Progenitor cell of endocrine pancreas (in vitro differentiated cells): ENCODE results near the gene IYD. TPM values are rescaled to one million over a fixed set of nuclear protein-coding genes. Genes with fewer than 3 reads are reported as not detected.

Experiments used
- DNase-seq: peaks from one replicate; pipeline ENCODE4 v3.0.0; 2021; ENCODE audit warnings: low spot score; ENCODE audit not compliant: unreplicated experiment
- H3K27ac Mint-ChIP-seq: 2 replicates; pipeline ENCODE4 v1.8.0; 2021; ENCODE audit warnings: mild to moderate bottlenecking, moderate library complexity, mixed read lengths
- H3K27me3 Mint-ChIP-seq: 2 replicates; pipeline ENCODE4 v1.8.0; 2021; ENCODE audit warnings: mixed read lengths
- H3K36me3 Mint-ChIP-seq: 2 replicates; pipeline ENCODE4 v1.8.0; 2022; ENCODE audit warnings: mixed read lengths; ENCODE audit not compliant: insufficient read depth
- H3K4me1 Mint-ChIP-seq: 2 replicates; pipeline ENCODE4 v1.8.0; 2021; ENCODE audit warnings: low read depth, mixed read lengths
- H3K4me3 Mint-ChIP-seq: 2 replicates; pipeline ENCODE4 v1.8.0; 2021; ENCODE audit warnings: low read depth, mild to moderate bottlenecking, moderate library complexity, mixed read lengths
- H3K9me3 Mint-ChIP-seq: 2 replicates; pipeline ENCODE4 v1.8.0; 2021; ENCODE audit warnings: low read depth, mixed read lengths
- CTCF ChIP-seq: fragments of 200-600 bp; sonication (generic); IDR thresholded peaks from one replicate; pipeline ENCODE4 v1.5.0; 2021; ENCODE audit warnings: antibody characterized with exemption, mild to moderate bottlenecking; ENCODE audit not compliant: unreplicated experiment
- total RNA-seq: library from RNA; stranded (reverse); gene quantifications from 2 replicates; pipeline ENCODE4 v1.2.1, GENCODE V29; 2021

The IYD gene
- total RNA-seq, 1 donor from 2014 or later = 0.22 TPM

GRCh38 chr6:150361876-150362275, 6.9 kb upstream of the IYD start:
- no peaks in the 10 kb centered on the region for H3K4me1 Mint-ChIP-seq
- TF ChIP-seq CTCF = no peak
- H3K27ac Mint-ChIP-seq = no peak overlapping the region
- no peaks in the 10 kb centered on the region for H3K9me3 Mint-ChIP-seq
- H3K36me3 Mint-ChIP-seq = no peaks in the 10 kb centered on the region
- no peak for DNase-seq
- peaks cover 7% of the 10 kb centered on the region for H3K27me3 Mint-ChIP-seq
- no peak overlapping the region for H3K4me3 Mint-ChIP-seq

- no peak for TF ChIP-seq CTCF
- peaks cover under 1% of the 10 kb centered on the region for H3K4me1 Mint-ChIP-seq
- H3K36me3 Mint-ChIP-seq = no peaks in the 10 kb centered on the region
- H3K27me3 Mint-ChIP-seq = peaks cover 4% of the 10 kb centered on the region
- no peak overlapping the region for H3K27ac Mint-ChIP-seq
- DNase-seq = no peak
- no peak overlapping the region for H3K4me3 Mint-ChIP-seq
- no peaks in the 10 kb centered on the region for H3K9me3 Mint-ChIP-seq
Observed at GRCh38 chr6:150363733-150364132, 5.1 kb upstream of the IYD start.

- no peak for DNase-seq
- Mint-ChIP-seq H3K4me3 (no peak overlapping the region), H3K36me3 (no peaks in the 10 kb centered on the region), H3K9me3 (no peaks in the 10 kb centered on the region), H3K27ac (no peak overlapping the region), H3K4me1 (peaks cover 4% of the 10 kb centered on the region), H3K27me3 (peaks cover 7% of the 10 kb centered on the region)
- no peak for TF ChIP-seq CTCF
Observed at GRCh38 chr6:150366118-150366778, 2.6 kb upstream of the IYD start.

- H3K9me3 Mint-ChIP-seq = no peaks in the 10 kb centered on the region
- no peak for TF ChIP-seq CTCF
- peaks cover 4% of the 10 kb centered on the region for H3K4me1 Mint-ChIP-seq
- H3K4me3 Mint-ChIP-seq = no peak overlapping the region
- DNase-seq = no peak
- no peak overlapping the region for H3K27ac Mint-ChIP-seq
- H3K27me3 Mint-ChIP-seq = peaks cover 7% of the 10 kb centered on the region
- H3K36me3 Mint-ChIP-seq = no peaks in the 10 kb centered on the region
Observed at GRCh38 chr6:150369408-150369807, 596 bp downstream of the IYD start.

- H3K27ac Mint-ChIP-seq = no peak overlapping the region
- H3K9me3 Mint-ChIP-seq = no peaks in the 10 kb centered on the region
- TF ChIP-seq CTCF = no peak
- no peak overlapping the region for H3K4me3 Mint-ChIP-seq
- no peaks in the 10 kb centered on the region for H3K36me3 Mint-ChIP-seq
- peaks cover 11% of the 10 kb centered on the region for H3K27me3 Mint-ChIP-seq
- H3K4me1 Mint-ChIP-seq = peaks cover 4% of the 10 kb centered on the region
- DNase-seq = no peak
Observed at GRCh38 chr6:150370112-150370511, 1.3 kb downstream of the IYD start.
